BE2C (cell line): ENCODE results near the gene LIN9.

Source experiments
- DNase-seq: peaks from one replicate; pipeline ENCODE4 v3.0.0-alpha.2; 2020
- H3K27me3 ChIP-seq: fragments of 250-450 bp; sonication (Bioruptor Pico); 2 replicates; pipeline ENCODE4 v1.5.1; 2020; ENCODE audit warnings: mild to moderate bottlenecking
- H3K36me3 ChIP-seq: fragments of 250-450 bp; sonication (Bioruptor Pico); 2 replicates; pipeline ENCODE4 v1.5.1; 2020; ENCODE audit warnings: mild to moderate bottlenecking
- H3K4me1 ChIP-seq: fragments of 250-450 bp; sonication (Bioruptor Pico); 2 replicates; pipeline ENCODE4 v1.5.1; 2020
- H3K4me3 ChIP-seq: 2 replicates; pipeline ENCODE4 v1.5.1; 2011; ENCODE audit warnings: low read depth, low read length
- H3K9me3 ChIP-seq: fragments of 250-450 bp; sonication (Bioruptor Pico); 2 replicates; pipeline ENCODE4 v1.5.1; 2020
- CTCF ChIP-seq: IDR thresholded peaks from 2 replicates; pipeline ENCODE4 v1.5.1; 2012; ENCODE audit warnings: mild to moderate bottlenecking, low read depth, low read length

LIN9 gene

GRCh38 chr1:226202246-226202645 lies 106.7 kb downstream of the LIN9 start:
- H3K36me3 ChIP-seq, result no peaks in the 10 kb centered on the region
- no peaks in the 10 kb centered on the region for H3K4me1 ChIP-seq
- H3K27me3 ChIP-seq, result no peaks in the 10 kb centered on the region
- H3K9me3 ChIP-seq, result 0 out of 2 replicates have a peak, but pooled peaks cover 2% of the 10 kb centered on the region
- TF ChIP-seq CTCF, result no peak
- no peak overlapping the region for H3K4me3 ChIP-seq
- no peak for DNase-seq

DNA sequence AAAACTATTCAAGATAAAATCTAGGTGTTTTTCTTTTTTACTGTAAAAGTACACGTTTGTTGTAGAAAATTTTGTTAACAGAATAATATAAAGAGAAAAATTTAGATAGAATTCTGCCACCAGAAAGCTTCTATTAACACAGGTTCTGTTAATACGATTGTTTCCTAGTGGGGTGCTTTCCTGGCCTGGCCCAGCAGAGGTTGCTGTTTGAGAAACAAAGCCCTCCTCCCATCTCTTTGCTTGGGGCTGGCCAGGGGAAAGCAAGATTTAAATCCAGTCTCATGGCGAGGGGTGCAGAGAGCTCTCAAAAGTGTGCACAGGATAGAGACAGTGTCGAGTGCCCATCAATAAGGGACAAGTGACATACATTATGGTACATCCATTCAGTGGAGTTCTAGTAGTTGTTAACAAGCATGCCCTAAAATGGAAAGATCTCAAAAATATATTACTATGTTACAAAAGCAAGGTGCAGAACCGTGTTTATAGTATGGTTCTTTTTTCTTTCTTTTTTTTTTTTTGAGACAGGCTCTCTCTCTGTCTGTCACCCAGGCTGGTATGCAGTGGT lies 107.9 kb downstream of the LIN9 start:
- DNase-seq, result no peak
- Histone ChIP-seq H3K9me3 (no peaks in the 10 kb centered on the region), H3K36me3 (no peaks in the 10 kb centered on the region), H3K27me3 (no peaks in the 10 kb centered on the region), H3K4me3 (no peak overlapping the region), H3K4me1 (no peaks in the 10 kb centered on the region)
- TF ChIP-seq CTCF, result peak; percentile 50

GRCh38 chr1:226199971-226200370 lies 109.0 kb downstream of the LIN9 start:
- H3K4me3 ChIP-seq, result no peak overlapping the region
- DNase-seq, result no peak
- no peaks in the 10 kb centered on the region for H3K36me3 ChIP-seq
- TF ChIP-seq CTCF, result no peak
- peaks cover 6% of the 10 kb centered on the region; the same call in 1 of the 2 replicates for H3K4me1 ChIP-seq
- H3K9me3 ChIP-seq, result no peaks in the 10 kb centered on the region
- no peaks in the 10 kb centered on the region for H3K27me3 ChIP-seq

DNA sequence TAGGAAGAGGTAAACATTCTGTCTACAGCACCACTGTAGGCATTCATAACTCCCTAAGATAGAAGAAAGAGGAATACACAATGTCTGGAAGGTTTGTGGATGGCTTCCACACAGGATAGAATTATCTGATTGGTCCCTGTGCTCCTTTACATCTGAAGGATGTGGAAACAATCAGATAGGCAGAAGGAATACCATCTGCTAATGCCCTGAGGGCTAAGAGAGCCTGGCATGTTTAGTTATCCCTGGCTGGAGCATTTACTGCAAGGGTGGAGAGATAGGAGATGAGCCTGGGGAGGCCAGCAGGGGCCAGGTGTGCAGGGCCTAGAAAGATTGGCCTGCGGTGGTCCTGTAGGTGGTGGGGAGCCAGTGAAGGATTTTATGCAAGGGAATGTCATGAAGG lies 113.8 kb downstream of the LIN9 start:
- peaks cover 7% of the 10 kb centered on the region; the same call in 1 of the 2 replicates for H3K4me1 ChIP-seq
- DNase-seq, result no peak
- H3K36me3 ChIP-seq, result no peaks in the 10 kb centered on the region
- no peaks in the 10 kb centered on the region for H3K9me3 ChIP-seq
- TF ChIP-seq CTCF, result no peak
- H3K27me3 ChIP-seq, result no peaks in the 10 kb centered on the region
- no peak overlapping the region for H3K4me3 ChIP-seq

DNA sequence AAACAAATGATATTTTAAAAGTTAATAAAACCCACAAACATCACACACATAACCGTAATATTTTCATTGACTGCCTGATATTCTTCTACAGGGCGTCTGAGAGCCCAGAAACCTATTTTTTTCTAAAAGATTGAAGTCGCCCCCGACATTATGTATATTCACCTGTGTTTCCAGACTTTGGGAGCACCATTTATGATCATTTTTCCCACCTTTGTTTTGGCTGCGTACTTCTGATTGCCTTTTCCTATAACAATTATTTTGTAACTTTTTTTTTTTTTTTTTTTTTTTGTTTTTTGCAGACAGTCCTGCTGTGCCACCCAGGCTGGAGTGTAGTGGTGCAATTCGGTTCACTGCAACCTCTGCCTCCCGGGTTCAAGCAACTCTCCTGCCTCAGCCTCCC lies 121.6 kb downstream of the LIN9 start:
- no peaks in the 10 kb centered on the region for H3K27me3 ChIP-seq
- peaks cover 4% of the 10 kb centered on the region for H3K36me3 ChIP-seq
- no peaks in the 10 kb centered on the region; the same call in 1 of the 2 replicates for H3K4me1 ChIP-seq
- TF ChIP-seq CTCF, result no peak
- H3K4me3 ChIP-seq, result peak overlapping the region; percentile 93
- no peak for DNase-seq
- H3K9me3 ChIP-seq, result no peaks in the 10 kb centered on the region

GRCh38 chr1:226187019-226187322 lies 122.0 kb downstream of the LIN9 start:
- Histone ChIP-seq H3K9me3 (no peaks in the 10 kb centered on the region), H3K4me1 (no peaks in the 10 kb centered on the region; the same call in 1 of the 2 replicates), H3K4me3 (peak overlapping the region; percentile 93), H3K27me3 (no peaks in the 10 kb centered on the region), H3K36me3 (peaks cover 4% of the 10 kb centered on the region)
- TF ChIP-seq CTCF, result no peak
- no peak for DNase-seq
